ENCODE data around the gene PROZ. TPM values are rescaled to one million over a fixed set of nuclear protein-coding genes. Genes with fewer than 3 reads are reported as not detected.

The PROZ gene
- total RNA-seq, 1 donor from 2014 or later: not detected

DNA sequence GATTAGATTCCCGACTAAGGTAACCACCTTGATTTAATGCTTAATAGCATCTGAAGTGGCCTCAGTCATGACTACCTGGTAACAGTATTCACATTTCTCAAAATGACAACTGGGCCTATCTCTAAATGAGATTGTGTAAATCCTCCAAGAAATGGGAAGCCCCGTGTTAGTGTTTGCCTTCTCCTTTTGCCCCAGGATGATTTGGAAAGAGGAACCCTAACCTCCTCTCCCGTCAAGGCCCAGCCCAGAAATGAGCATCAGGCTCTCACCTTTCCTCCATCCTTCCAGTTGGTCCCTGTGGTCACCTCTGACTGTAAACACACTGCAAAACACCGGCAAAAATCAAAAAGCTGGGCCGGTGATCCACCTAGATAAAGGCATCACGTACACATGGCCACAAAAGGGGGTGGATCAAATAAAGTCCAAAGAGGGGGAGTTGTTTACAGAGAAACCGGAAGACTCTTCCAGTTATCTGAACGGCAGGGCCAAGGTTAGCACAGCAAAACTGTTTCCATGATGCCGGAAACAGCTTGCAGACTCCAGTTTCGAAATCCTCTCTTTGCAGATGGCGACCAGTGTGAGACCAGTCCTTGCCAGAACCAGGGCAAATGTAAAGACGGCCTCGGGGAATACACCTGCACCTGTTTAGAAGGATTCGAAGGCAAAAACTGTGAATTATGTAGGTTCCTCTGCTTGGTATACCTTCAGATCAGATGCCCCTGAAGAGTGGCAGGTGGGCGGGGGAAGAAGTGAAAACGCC is 19.5 kb upstream of the PROZ start:
- ATAC-seq (no peak), DNase-seq (ENCODE audit: low spot score) (no peak)
- intact Hi-C loops (cut with DNase I): no loop called here

DNA sequence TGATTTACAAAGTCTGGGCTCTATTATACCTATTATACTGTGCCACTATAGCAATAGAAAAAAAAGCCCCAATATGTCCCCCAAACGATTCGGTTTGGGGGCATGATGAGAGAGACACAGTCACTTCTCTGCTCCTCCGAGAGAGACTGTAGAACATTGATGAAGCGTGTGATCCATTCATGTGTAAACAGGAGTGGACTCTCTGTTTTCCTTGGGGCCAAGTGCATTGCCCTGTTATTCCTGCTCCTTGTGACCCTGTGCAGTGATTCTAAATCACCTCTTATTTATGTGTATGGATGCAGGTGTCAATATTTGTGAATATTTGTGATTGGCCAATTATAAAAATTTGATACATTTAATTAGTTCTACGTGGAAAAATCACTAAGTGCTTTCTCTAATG is 18.9 kb upstream of the PROZ start:
- DNase-seq (ENCODE audit: low spot score): no peak
- intact Hi-C loops (cut with DNase I): no loop called here
- no peak for ATAC-seq

DNA sequence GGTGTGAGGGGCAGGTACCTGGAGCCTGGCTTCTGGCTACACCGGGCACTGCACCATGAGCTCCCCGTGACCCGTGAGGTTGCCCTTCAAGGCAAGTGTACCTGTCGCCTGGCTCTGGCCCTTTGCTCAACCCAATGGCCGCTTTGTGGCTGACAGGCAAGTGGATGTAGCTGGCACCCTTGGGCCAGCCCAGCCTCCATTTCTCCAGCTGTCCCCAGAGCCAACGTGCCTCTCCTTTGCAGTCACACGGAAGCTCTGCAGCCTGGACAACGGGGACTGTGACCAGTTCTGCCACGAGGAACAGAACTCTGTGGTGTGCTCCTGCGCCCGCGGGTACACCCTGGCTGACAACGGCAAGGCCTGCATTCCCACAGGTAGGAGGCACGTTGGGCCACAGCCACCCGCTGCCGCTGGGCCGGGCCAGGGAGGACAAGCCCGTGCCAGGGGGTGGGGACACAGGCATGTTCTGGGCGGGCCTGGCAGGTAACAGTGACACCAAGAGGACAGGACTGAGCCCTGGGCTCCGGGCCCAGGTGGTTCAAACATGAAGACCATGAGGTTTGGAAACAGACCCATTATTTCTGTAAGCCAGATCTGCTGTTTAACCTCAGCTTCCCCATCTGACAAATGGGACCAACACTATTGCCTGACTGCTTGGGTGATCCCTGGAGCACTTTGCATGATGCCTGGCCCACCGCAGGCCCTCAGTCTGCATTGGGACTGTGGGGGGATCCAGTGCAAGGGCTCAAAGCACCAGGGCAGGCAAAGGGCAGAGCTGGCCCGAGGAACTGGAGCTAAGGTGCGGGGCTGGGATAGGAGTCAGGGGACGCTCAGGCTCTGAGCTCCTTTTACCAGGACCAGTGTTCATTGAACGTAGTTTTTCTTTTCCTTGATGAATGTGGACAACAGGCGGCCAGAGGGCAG is 17.5 kb upstream of the PROZ start:
- intact Hi-C loops (cut with DNase I): no loop called here
- no peak for DNase-seq (ENCODE audit: low spot score)

DNA sequence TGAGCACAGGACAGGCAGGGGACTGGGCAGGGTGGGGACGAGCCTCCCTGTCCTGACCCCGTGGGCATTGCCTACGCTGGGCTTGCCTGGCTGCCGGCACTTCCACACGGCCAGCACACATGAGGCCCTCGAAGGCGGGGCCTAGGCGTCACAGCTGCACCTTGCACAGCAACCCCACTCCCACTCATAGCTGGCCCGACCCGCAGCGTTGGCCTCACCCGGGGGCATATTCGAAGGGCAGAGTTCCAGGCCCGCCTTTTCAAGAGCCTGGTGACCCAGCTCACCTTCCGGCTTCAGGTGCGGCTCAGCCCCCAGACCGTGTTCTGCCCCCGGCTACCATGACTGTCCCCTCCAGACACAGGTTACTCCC is 16.9 kb upstream of the PROZ start:
- DNase-seq (ENCODE audit: low spot score) (peak; percentile 55), ATAC-seq (peak; percentile 24)

More for the DNA sequence above, 17.5 kb upstream of the PROZ start:
- no peak for ATAC-seq

DNA sequence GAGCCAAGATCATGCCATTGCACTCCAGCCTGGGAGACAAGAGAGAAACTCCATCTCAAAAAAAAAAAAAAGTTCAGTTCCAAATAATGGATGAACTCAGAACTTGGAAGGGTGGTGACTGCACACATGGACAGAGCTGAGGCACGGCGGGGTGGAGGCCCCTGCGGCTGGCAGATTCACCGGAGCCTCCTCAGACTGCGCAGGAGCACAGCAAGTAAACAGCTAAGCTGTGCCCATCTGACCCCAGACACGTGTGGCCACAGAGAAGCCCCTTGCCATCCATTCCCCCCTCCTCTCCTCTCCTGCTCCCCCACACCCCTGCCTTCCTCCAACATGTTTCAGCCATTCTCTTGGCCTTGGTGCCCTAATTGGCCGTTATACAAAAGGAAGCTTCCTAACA is 15.6 kb upstream of the PROZ start:
- intact Hi-C loops (cut with DNase I): no loop called here
- ATAC-seq: no peak
- no peak for DNase-seq (ENCODE audit: low spot score)

More for the DNA sequence above, 16.9 kb upstream of the PROZ start:
- intact Hi-C loops (cut with DNase I): no loop called here

DNA sequence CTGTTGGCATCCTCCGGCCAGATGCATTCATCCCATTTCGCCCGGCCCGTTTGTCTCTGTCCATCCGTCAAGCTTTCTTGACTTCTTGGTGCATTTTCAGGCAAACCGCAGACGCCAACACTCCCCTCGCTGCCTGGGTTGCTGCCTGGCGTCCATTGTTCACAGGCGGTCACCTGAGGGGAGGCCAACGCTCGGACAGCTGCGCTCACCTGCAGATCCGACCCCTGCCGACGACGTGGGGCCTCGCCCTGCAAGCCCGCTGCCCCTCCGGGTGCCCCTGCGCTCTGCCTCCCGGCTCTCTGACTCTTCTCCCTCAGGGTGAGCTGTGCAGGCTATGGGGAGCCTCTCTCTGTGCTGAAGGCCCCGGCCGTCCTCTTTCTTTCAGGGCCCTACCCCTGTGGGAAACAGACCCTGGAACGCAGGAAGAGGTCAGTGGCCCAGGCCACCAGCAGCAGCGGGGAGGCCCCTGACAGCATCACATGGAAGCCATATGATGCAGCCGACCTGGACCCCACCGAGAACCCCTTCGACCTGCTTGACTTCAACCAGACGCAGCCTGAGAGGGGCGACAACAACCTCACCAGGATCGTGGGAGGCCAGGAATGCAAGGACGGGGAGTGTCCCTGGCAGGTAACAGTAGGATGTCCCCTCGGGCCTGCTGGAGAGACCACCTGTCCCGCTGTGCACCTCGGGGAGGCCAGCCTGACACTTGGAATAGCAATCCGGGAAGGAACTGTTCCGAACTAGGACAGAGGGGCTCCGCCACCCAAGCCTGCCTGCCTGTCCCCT is 14.8 kb upstream of the PROZ start:
- intact Hi-C loops (cut with DNase I): no loop called here
- no peak for ATAC-seq
- peak; percentile 48 for DNase-seq (ENCODE audit: low spot score)

DNA sequence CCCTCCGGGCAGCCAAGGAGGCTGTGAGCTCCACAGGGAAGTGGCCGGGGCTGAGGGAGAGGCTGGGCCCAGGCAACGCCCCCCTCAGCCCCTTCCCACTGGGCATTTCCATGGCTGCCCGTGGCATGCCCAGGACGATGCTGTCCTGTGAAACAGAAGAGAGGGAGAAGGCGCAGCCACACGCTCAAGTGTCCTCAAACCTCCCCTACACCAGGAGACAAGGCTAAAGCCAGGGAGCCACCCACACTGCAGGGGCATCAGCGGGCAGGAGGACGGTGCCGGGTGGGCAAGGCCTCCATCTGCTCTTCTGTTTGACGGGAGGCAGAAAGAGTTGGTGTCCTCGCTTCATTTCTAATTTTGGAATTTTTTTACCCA is 14.2 kb upstream of the PROZ start:
- ATAC-seq (no peak), DNase-seq (ENCODE audit: low spot score) (no peak)
- intact Hi-C loops (cut with DNase I): no loop called here

DNA sequence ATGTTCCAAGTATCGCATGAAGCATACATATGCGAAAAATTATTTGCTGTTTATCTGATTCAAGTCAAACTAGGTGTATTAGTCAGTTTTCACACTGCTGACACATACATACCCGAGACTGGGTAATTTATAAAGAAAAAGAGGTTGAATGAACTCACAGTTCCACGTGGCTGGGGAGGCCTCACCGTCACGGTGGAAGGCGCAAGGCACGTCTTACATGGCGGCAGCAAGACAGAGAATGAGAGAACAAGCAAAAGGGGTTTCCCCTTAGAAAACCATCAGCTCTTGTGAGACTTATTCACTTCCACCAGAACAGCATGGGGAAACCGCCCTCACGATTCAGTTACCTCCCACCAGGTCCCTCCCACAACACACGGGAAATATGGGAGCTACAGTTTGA is 13.0 kb upstream of the PROZ start:
- DNase-seq (ENCODE audit: low spot score): no peak

DNA sequence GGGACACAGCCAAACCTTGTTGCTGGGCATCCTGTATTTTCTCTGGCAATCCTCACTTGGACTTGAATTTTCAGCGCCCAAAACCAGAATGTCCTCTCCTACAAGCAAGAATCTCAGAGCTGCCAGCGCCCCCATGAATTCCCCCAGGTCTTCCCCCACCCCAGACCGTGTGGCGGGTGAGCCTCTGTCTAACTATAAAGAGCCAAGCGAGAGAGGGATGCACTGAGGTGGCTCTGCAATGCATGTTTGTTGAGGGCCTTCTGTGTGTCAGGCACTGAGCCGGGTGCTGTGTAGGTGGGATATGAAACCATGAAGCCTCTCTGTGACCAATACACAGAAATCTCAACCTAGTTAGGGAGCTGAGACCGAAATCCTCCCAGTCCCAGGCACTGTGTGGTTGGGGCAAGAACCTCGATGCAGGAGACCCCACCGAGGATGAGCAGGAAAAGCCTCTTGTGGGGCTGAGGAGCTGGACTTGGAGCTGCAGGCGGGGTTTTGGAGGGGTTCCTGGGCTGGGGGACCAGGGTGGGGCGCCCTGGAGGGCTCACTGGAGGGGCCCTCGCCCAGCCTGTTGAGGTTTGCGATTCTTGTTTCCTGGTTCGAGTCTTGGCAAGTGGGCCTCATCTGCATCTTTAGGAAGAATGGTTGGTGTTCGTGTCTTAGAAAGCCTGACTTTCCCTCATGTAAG is 12.4 kb upstream of the PROZ start:
- intact Hi-C loops (cut with DNase I): no loop called here
- no peak for DNase-seq (ENCODE audit: low spot score)
- no peak for ATAC-seq

More for the DNA sequence above, 13.0 kb upstream of the PROZ start:
- intact Hi-C loops (cut with DNase I): no loop called here
- no peak for ATAC-seq

DNA sequence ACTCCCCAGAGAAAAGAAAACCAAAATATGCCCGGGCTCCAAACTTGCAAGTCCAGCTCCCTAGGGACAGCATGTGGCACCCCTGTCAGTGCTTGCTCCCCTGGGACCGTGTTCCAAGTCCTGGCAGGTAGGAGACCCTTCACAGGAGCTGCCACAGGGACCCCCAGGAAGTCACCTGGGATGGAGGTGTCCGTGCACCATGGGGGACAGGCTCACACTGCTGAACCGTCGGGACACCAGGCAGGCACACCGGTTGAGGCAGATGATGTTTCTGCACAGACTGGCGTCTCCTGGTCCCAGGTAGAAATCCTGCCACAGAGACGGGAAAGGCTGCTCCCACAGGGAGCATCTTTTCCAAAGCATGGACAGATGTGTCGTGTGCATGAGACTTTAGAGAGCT is 11.7 kb upstream of the PROZ start:
- DNase-seq (ENCODE audit: low spot score) (no peak), ATAC-seq (no peak)
- intact Hi-C loops (cut with DNase I): no loop called here

DNA sequence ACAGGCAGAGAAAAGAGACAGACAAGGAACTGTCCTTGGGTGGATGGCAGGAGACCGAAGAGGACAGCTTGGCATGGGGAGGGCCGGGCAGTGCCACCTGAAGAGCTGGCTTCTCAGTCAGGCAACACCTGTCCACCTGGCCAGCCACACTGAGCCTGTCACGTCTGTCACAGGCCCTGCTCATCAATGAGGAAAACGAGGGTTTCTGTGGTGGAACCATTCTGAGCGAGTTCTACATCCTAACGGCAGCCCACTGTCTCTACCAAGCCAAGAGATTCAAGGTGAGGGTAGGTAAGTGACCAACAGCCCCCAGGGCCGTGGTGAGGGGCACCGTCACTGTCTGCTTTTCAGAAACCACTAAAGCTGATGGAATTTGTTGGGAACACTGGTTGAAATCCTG is 11.2 kb upstream of the PROZ start:
- intact Hi-C loops (cut with DNase I): no loop called here
- DNase-seq (ENCODE audit: low spot score): no peak
- ATAC-seq: no peak

DNA sequence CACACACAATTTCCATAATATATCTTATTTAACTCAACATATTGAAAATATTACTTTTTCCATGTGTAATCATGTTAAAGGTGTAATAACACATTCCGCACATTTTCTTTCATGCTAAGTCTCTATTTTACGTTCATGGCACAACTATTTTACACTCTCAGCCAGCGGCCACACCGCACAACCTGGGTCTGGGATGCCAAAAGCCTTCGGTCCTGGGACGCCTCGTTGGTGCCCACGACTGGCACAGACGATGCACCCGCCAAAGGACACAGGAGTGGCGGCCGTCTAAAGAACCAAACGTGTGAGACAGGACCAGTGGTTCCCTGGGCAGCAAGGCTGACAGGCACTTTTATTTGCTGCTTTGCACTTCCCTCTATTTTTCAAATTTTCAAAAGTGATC is 10.0 kb upstream of the PROZ start:
- intact Hi-C loops (cut with DNase I): no loop called here
- DNase-seq (ENCODE audit: low spot score) (no peak), ATAC-seq (no peak)

DNA sequence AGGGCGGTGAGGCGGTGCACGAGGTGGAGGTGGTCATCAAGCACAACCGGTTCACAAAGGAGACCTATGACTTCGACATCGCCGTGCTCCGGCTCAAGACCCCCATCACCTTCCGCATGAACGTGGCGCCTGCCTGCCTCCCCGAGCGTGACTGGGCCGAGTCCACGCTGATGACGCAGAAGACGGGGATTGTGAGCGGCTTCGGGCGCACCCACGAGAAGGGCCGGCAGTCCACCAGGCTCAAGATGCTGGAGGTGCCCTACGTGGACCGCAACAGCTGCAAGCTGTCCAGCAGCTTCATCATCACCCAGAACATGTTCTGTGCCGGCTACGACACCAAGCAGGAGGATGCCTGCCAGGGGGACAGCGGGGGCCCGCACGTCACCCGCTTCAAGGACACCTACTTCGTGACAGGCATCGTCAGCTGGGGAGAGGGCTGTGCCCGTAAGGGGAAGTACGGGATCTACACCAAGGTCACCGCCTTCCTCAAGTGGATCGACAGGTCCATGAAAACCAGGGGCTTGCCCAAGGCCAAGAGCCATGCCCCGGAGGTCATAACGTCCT is 9.4 kb upstream of the PROZ start:
- no peak for DNase-seq (ENCODE audit: low spot score)
- ATAC-seq: no peak
- intact Hi-C loops (cut with DNase I): no loop called here

DNA sequence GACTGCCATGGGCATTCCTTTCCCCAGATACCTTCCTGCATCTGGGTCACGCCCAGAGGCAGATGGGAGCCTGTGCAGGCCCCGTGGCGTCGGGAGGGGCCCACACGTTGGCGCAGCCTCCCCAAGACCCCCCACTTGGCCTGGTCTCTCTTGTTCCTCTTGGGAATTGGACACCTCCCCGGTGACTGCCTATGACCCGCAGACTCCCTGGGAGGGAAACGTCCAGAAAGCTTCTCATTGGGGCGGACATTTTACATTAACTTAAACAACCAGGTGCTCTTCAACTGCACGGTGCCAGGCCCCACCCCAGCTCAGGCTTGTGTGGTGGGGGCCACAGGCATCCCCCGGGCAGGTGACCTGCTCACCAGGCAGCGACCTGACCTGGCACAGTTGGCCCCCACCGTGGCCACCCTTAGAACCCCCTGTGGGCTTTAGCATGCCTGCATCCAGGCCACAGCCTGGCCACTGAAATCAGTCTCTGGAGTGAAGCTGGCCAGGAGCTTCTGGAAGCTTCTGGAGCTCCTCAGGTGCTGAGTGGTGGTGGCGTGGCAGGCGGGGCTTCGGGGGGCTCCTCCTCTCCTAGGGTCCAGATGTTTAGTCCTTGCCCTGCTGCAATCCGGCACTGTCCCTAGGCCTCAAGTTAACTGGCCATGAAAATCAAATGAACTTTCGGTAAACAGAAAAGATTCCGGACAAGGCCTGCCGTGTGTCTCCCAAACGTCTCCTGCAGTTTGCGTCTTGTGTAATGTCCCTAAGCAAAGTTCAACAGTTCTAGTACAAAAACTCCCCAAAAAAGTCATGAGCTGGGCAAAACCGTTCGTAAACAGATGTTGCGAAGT is 8.5 kb upstream of the PROZ start:
- no peak for DNase-seq (ENCODE audit: low spot score)
- no peak for ATAC-seq
- intact Hi-C loops (cut with DNase I): no loop called here

DNA sequence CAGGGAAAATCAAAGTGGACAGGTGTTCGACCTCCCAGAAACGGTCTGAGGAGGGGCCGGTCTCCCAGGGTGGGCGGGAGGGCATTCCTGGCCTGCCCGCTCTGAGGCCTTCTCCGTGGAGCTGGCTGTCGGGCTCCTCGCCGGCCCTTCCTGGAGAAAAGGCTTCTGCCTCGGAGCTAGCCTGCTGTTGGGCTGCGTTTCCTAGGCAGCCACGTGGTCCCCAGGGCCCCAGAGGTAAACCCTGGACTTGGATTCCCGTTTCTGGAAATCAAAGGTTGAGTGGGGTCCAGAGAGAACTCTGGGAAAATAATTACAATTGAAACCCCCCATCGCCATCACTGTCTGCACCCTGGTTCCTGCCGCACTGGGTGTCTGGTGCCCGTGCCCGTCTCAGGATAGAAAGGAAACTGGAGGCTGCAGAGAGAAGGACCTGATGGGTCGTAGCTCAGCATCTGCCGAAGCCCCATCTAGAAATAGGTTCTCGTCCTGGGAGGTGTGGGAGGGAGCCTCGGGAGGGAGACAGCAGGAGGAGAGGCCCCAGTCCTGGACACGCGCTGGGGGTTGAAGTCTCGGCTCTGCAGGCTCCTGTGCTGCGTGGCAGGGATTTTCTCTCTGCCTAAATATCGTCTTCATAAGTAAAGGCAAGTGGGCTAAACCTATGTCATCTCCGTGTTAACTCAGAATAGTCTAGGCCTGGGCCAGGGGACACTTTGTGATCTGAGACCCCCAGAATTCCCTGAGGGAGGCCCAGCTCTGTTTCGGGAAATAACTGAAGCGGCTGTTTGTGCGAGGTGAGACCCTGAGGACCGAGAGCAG is 7.7 kb upstream of the PROZ start:
- DNase-seq (ENCODE audit: low spot score): no peak
- ATAC-seq: no peak
- intact Hi-C loops (cut with DNase I): no loop called here

DNA sequence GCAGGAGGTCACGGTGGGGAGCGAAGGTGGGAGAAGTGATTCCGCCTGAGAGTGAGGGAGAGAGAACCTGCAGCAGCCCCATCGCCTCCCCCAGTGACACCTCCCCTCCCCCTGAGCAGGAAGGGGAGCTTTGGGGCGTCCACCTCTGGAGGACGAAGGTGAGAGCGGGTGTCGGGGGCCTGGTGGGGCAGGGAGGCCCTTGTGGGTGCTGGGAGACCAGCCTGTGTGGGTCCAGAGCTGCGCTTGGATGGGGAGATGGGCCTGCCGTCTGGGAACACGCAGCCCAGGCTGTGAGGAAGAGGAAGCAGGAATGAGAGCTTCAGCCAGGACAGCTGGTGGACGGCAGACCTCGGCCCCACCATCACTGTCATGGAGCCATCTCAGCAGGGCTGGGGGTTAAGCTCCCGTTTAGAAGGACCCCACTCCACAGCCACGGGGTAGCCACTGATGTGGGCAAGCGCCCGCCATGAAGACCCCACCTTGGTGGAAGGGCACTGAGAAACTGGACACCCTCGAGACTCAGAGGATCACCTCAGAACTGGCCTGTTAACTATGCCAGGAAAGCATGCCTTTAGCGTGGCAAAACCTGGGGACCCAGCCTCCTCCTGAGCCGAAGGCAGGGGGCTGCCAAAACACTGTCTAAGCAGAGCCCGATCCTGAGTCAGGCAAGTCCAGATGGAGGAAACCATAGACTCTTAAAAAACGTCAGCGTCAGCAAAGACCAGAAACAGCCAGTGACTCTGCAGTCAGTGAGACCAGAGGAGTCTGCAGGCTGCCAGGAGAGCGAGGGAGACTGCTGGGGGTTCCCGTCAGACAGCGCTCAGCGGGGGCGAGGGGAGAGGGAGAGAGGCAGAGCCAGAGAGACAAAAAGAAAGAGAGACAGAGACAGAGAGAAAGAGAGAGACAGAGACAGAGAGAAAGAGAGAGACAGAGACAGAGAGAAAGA is 6.4 kb upstream of the PROZ start:
- DNase-seq (ENCODE audit: low spot score) (peak; percentile 61), ATAC-seq (peak; percentile 32)
- intact Hi-C loops (cut with DNase I): no loop called here
